ENCODE results near the gene ATP8A2. TPM values are rescaled to one million over a fixed set of nuclear protein-coding genes. Genes with fewer than 3 reads are reported as not detected.

The ATP8A2 gene
- total and polyA plus RNA-seq, 2 of the 8 experiments (the other 6 are each of a cell fraction or from before 2014, with no cell fraction given) = 2.4 to 8.3 TPM

DNA sequence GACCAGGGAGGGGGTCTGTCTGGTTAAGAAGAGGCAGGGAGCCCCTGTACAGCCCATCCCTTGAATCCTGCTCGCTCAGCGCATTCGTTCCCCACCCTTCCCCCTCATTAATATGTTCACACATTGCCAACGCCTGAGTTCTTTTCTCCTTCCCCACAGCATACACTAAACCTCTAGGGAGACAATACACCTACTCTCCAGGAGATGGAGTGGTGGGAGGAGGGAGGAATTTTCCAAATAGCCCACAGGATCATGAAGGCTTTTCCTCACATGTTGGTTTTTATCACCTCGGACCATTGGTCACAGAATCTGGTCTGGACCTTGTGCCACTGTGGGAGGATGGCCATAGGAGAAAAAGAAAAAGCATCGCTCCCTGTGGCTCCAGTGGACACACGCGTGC lies 385.1 kb downstream of the ATP8A2 start:
- Histone ChIP-seq H3K36me3 (ENCODE audit: control insufficient read depth in 2 of 4, insufficient read depth in 4 of 4, low read length in 3 of 4) (no peaks in the 10 kb centered on the region), H3K4me3 (ENCODE audit: extremely low read depth in 1 of 4, insufficient read depth in 2 of 4, low read depth in 3 of 4, low read length in 4 of 4) (no peak overlapping the region), H3K23ac (ENCODE audit: insufficient read length) (no peak overlapping the region), H2BK120ac (replicated peaks; ENCODE audit: low read depth, low read length) (no peak overlapping the region), H2BK5ac (ENCODE audit: low read depth, low read length) (no peak overlapping the region), H3K27me3 (replicated peaks in 1 of 4; ENCODE audit: control insufficient read depth in 3 of 4, extremely low read depth in 1 of 4, insufficient read depth in 3 of 4, low read length in 3 of 4) (peaks cover 0 to 1% (median 0%) of the 10 kb centered on the region in 4 experiments; a peak in 2 of 7 replicates), H3K4ac (replicated peaks; ENCODE audit: insufficient read length, low read depth, low read length) (no peak overlapping the region), H2BK20ac (ENCODE audit: low read length) (no peak overlapping the region), H3K23me2 (ENCODE audit: low read depth, low read length) (no peaks in the 10 kb centered on the region), H3K56ac (replicated peaks; ENCODE audit: insufficient read length, low read depth, low read length) (no peak overlapping the region), H3K9me3 (ENCODE audit: insufficient read depth in 2 of 2, low read depth in 1 of 2, low read length in 1 of 2) (no peaks in the 10 kb centered on the region), H3K4me1 (replicated peaks in 1 of 4; ENCODE audit: control insufficient read depth in 3 of 4, insufficient read depth in 4 of 4, low read length in 3 of 4) (peaks cover 0 to 7% (median 1%) of the 10 kb centered on the region in 4 experiments; a peak in 3 of 7 replicates), H3K18ac (ENCODE audit: extremely low read depth, low read length) (no peak overlapping the region), H2AK5ac (ENCODE audit: low read depth, low read length) (no peak overlapping the region), H4K20me1 (replicated peaks in 1 of 2; ENCODE audit: control insufficient read depth in 1 of 2, insufficient read depth in 2 of 2, low read length in 2 of 2) (peaks cover 0 to 1% of the 10 kb centered on the region in 2 experiments), H3K27ac (ENCODE audit: low read depth, low read length) (no peak overlapping the region), H3K14ac (ENCODE audit: insufficient read length) (no peak overlapping the region), H3K79me1 (ENCODE audit: low read depth, low read length) (no peaks in the 10 kb centered on the region), H3K79me2 (ENCODE audit: control insufficient read depth in 1 of 2, insufficient read depth in 2 of 2, low read length in 2 of 2) (no peaks in the 10 kb centered on the region), H2BK15ac (ENCODE audit: low read length) (no peak overlapping the region), H3K4me2 (ENCODE audit: insufficient read depth in 1 of 2, low read depth in 2 of 2, low read length in 2 of 2) (no peak overlapping the region), H4K8ac (ENCODE audit: extremely low read depth, insufficient read depth, low read length) (no peak overlapping the region), H4K91ac (replicated peaks; ENCODE audit: insufficient read length, low read length) (no peak overlapping the region), H2AFZ (ENCODE audit: low read length) (no peak overlapping the region), H3K9ac (replicated peaks in 1 of 4; ENCODE audit: extremely low read depth in 1 of 4, low read depth in 3 of 4, low read length in 3 of 4) (no peak overlapping the region), H4K5ac (ENCODE audit: insufficient read length, low read depth, low read length) (no peak overlapping the region), H2BK12ac (ENCODE audit: low read depth, low read length) (no peak overlapping the region)
- ChIA-PET CTCF (ENCODE audit: partially characterized antibody) (interaction anchor here (1.0 to 1.6 kb wide), 7 partner anchors 10 to 305 kb away, joined by 3 to 4 read pairs (median 3); no protein-coding TSS in a partner anchor), POLR2A (ENCODE audit: partially characterized antibody) (no interaction called here)
- DNase-seq (ENCODE audit: low read depth in 1 of 2, low spot score in 2 of 2) = no peak
- FAIRE-seq = peak; percentile 48
- 90% methylated on average over 8 of the region's 8 CpGs; no CpG with 5 or more reads in 1 of the 2 experiments for WGBS, 2 experiments (ENCODE audit: extremely low coverage in 1 of 2, insufficient coverage in 1 of 2, insufficient read length in 1 of 2, insufficient replicate concordance in 2 of 2, low coverage in 1 of 2, low lambda C conversion rate in 2 of 2, missing lambda C conversion rate in 1 of 2)
- TF ChIP-seq, protein P1, sequence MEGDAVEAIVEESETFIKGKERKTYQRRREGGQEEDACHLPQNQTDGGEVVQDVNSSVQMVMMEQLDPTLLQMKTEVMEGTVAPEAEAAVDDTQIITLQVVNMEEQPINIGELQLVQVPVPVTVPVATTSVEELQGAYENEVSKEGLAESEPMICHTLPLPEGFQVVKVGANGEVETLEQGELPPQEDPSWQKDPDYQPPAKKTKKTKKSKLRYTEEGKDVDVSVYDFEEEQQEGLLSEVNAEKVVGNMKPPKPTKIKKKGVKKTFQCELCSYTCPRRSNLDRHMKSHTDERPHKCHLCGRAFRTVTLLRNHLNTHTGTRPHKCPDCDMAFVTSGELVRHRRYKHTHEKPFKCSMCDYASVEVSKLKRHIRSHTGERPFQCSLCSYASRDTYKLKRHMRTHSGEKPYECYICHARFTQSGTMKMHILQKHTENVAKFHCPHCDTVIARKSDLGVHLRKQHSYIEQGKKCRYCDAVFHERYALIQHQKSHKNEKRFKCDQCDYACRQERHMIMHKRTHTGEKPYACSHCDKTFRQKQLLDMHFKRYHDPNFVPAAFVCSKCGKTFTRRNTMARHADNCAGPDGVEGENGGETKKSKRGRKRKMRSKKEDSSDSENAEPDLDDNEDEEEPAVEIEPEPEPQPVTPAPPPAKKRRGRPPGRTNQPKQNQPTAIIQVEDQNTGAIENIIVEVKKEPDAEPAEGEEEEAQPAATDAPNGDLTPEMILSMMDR (IDR thresholded peaks at IDR 0.05; ENCODE audit: control extremely low read depth in 1 of 3, insufficient read depth in 1 of 3, low read depth in 1 of 3, low read length in 3 of 3) = peak in 2 of 3 experiments; percentile 23 to 42; a peak in 2 of 4 replicates
- no peak for TF ChIP-seq CHD1 (IDR thresholded peaks at IDR 0.05; ENCODE audit: low read depth, low read length)
- no peak for TF ChIP-seq SP2 (IDR thresholded peaks at IDR 0.05; ENCODE audit: low read length)
- TF ChIP-seq CREB1 (IDR thresholded peaks at IDR 0.05) = no peak
- no peak for TF ChIP-seq EZH2 (IDR thresholded peaks at IDR 0.05; ENCODE audit: low read depth, low read length, severe bottlenecking)
- 0 out of 2 replicates have a peak, but pooled peaks have one; percentile 28 for TF ChIP-seq MAFK (IDR thresholded peaks at IDR 0.05; ENCODE audit: low read depth, low read length)
- peak; percentile 31 to 53; a peak in 3 of 4 replicates for TF ChIP-seq RAD21 (IDR thresholded peaks at IDR 0.05 in 1 of 2, conservative IDR thresholded peaks at IDR 0.05 in 1 of 2; ENCODE audit: low read depth in 2 of 2, low read length in 2 of 2)
- TF ChIP-seq BCL11A (IDR thresholded peaks at IDR 0.05; ENCODE audit: low read depth in 2 of 2, low read length in 2 of 2) = no peak
- no peak for TF ChIP-seq TEAD4 (IDR thresholded peaks at IDR 0.05; ENCODE audit: low read depth, low read length)
- TF ChIP-seq, protein P2, sequence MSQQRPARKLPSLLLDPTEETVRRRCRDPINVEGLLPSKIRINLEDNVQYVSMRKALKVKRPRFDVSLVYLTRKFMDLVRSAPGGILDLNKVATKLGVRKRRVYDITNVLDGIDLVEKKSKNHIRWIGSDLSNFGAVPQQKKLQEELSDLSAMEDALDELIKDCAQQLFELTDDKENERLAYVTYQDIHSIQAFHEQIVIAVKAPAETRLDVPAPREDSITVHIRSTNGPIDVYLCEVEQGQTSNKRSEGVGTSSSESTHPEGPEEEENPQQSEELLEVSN (IDR thresholded peaks at IDR 0.05) = no peak
- TF ChIP-seq RXRA (IDR thresholded peaks at IDR 0.05; ENCODE audit: insufficient read depth, low read depth, low read length) = no peak

Data from H1 (cell line).